A549 (cell line): ENCODE results near the gene CD48. TPM values are rescaled to one million over a fixed set of nuclear protein-coding genes. Genes with fewer than 3 reads are reported as not detected.

Experiments
- ATAC-seq, 2 experiments: fragments of 200-7000 bp in 1 of 2; fragments of >200 bp in 1 of 2; cut with Nextera tagmentation in 1 of 2; cut with Tn5 transposase in 1 of 2; 3 replicates each; pipeline versions ENCODE4 v1.8.0 to v1.9.1; 2018 to 2020; ENCODE audit warnings: mild to moderate bottlenecking in 1 of 2, moderate library complexity in 1 of 2
- CTCF ChIA-PET: fragments of 300-600 bp; sonication (Branson Sonifier 250); formaldehyde crosslinking; extraction: SDS; loops from one replicate; lab custom pipeline; 2021; ENCODE audit warnings: antibody characterized with exemption, inconsistent platforms; lab: Yijun Ruan, JAX
- POLR2A ChIA-PET: fragments of 350-600 bp; formaldehyde crosslinking; extraction: SDS; loops from one replicate; lab custom pipeline; 2021; ENCODE audit warnings: antibody characterized with exemption, inconsistent platforms; lab: Yijun Ruan, JAX
- DNase-seq, 2 experiments: peaks; one replicate each; pipeline versions ENCODE4 v3.0.0 to v3.0.0-alpha.2; 2011 to 2016; ENCODE audit warnings: low read depth in 1 of 2, low spot score in 1 of 2
- FAIRE-seq: peaks from 2 replicates; lab custom pipeline; 2011; peaks lifted over from hg19 to GRCh38; lab: Jason Lieb, UNC
- H3K27ac ChIP-seq, 2 experiments: fragments of >200 bp; sonication (Bioruptor Twin); formaldehyde crosslinking; 3 replicates each; pipeline ENCODE4 v1.5.1; 2016 to 2017
- H3K4me1 ChIP-seq: fragments of >200 bp; sonication (Bioruptor Twin); formaldehyde crosslinking; 3 replicates; pipeline ENCODE4 v1.6.1; 2016
- H3K4me2 ChIP-seq: fragments of >200 bp; sonication (Bioruptor Twin); formaldehyde crosslinking; 3 replicates; pipeline ENCODE4 v1.6.1; 2016
- H3K4me3 ChIP-seq: fragments of >200 bp; sonication (Bioruptor Twin); formaldehyde crosslinking; 3 replicates; pipeline ENCODE4 v1.5.1; 2016
- H3K9me3 ChIP-seq: fragments of >200 bp; sonication (Bioruptor Twin); formaldehyde crosslinking; 3 replicates; pipeline ENCODE4 v1.6.1; 2016
- CBX2 ChIP-seq: fragments of 200-600 bp; sonication (generic); IDR thresholded peaks from 2 replicates; pipeline ENCODE4 v1.6.1; 2016; ENCODE audit warnings: low read depth, mild to moderate bottlenecking, borderline replicate concordance
- CHD2 ChIP-seq: fragments of 150-350 bp; IDR thresholded peaks from 2 replicates; pipeline ENCODE4 v1.6.1; 2014; ENCODE audit warnings: low read length; ENCODE audit not compliant: partially characterized antibody
- CHD4 ChIP-seq: fragments of 200-600 bp; sonication (generic); IDR thresholded peaks from 2 replicates; pipeline ENCODE4 v1.6.1; 2016; ENCODE audit warnings: antibody characterized with exemption, mild to moderate bottlenecking, borderline replicate concordance
- FOSL2 ChIP-seq, 2 experiments: fragments of 450-650 bp in 1 of 2; fragments of >200 bp in 1 of 2; sonication (Bioruptor Twin) in 1 of 2; formaldehyde crosslinking; IDR thresholded peaks; 2 replicates each; pipeline versions ENCODE4 v1.5.0 to v1.6.1; 2016 to 2020; ENCODE audit warnings: mild to moderate bottlenecking in 1 of 2, moderate library complexity in 1 of 2
- GATA3 ChIP-seq: IDR thresholded peaks from 2 replicates; pipeline ENCODE4 v1.6.1; 2012; ENCODE audit warnings: borderline replicate concordance
- HDAC2 ChIP-seq: fragments of 200-600 bp; sonication (generic); IDR thresholded peaks from 2 replicates; pipeline ENCODE4 v1.6.1; 2016
- HEYL ChIP-seq: fragments of 250-450 bp; sonication (Bioruptor Pico); IDR thresholded peaks from 2 replicates; pipeline ENCODE4 v1.8.0; 2021; ENCODE audit warnings: mild to moderate bottlenecking, moderate library complexity
- HOXB13 ChIP-seq: fragments of 250-450 bp; sonication (Bioruptor Pico); IDR thresholded peaks from 2 replicates; pipeline ENCODE4 v1.5.0; 2020; ENCODE audit warnings: low read depth, mild to moderate bottlenecking, moderate library complexity
- JUNB ChIP-seq: fragments of >200 bp; sonication (Bioruptor Twin); formaldehyde crosslinking; IDR thresholded peaks from 2 replicates; pipeline ENCODE4 v1.6.1; 2016
- MAFK ChIP-seq: fragments of 450-650 bp; IDR thresholded peaks from 2 replicates; pipeline ENCODE4 v1.6.1; 2014; ENCODE audit not compliant: partially characterized antibody
- MAZ ChIP-seq: fragments of 150-350 bp; IDR thresholded peaks from 2 replicates; pipeline ENCODE4 v1.6.1; 2014; ENCODE audit warnings: antibody characterized with exemption, low read depth, low read length, borderline replicate concordance
- NFE2L2 ChIP-seq: fragments of 150-350 bp; conservative IDR thresholded peaks from 2 replicates; pipeline ENCODE4 v1.6.1; 2014; ENCODE audit warnings: low read length
- NPAS2 ChIP-seq: fragments of 250-450 bp; sonication (Bioruptor Pico); IDR thresholded peaks from 2 replicates; pipeline ENCODE4 v1.8.0; 2022; ENCODE audit warnings: mild to moderate bottlenecking, moderate library complexity, borderline replicate concordance
- NR3C1 ChIP-seq: fragments of >200 bp; sonication (Bioruptor Twin); formaldehyde crosslinking; IDR thresholded peaks from 3 replicates; pipeline ENCODE4 v1.6.1; 2017
- RCOR1 ChIP-seq: fragments of 150-350 bp; IDR thresholded peaks from 2 replicates; pipeline ENCODE4 v1.6.1; 2014; ENCODE audit warnings: antibody characterized with exemption, low read length, low read depth
- RFX5 ChIP-seq: fragments of 450-650 bp; IDR thresholded peaks from 2 replicates; pipeline ENCODE4 v1.7.1; 2014; ENCODE audit warnings: antibody characterized with exemption, mild to moderate bottlenecking, moderate library complexity
- ZSCAN20 ChIP-seq: fragments of 250-450 bp; sonication (Bioruptor Pico); IDR thresholded peaks from 2 replicates; pipeline ENCODE4 v1.8.0; 2022; ENCODE audit warnings: mild to moderate bottlenecking, moderate library complexity
- WGBS: methylation state at CpG from one replicate; pipeline ENCODE4 v1.1.6; 2017; ENCODE audit errors: missing lambda C conversion rate; 5-methylcytosine and 5-hydroxymethylcytosine counted together
- polyA plus RNA-seq, 4 experiments: library from polyadenylated mRNA; depleted of rRNA in 3 of 4; stranded (reverse); fragments of >200 nt; fragmentation: RNase III in 1 of 4; extraction: RNeasy Plus Mini Kit Qiagen cat#74134 plus additional on column Dnase treatment in 1 of 4; gene quantifications; 2 replicates in 3 of 4; 3 replicates in 1 of 4; pipeline ENCODE4 v1.2.3, GENCODE V29; 2011 to 2017
- TF ChIP-seq, protein P1 (sequence below): fragments of >200 bp; sonication (Bioruptor Twin); formaldehyde crosslinking; IDR thresholded peaks from 2 replicates; pipeline ENCODE4 v1.6.1; 2016
- TF ChIP-seq, protein P2 (sequence below): fragments of 450-650 bp; IDR thresholded peaks from 2 replicates; pipeline ENCODE4 v1.6.1; 2014; ENCODE audit warnings: antibody characterized with exemption
- TF ChIP-seq, protein P3 (sequence below): fragments of 150-350 bp; IDR thresholded peaks from 2 replicates; pipeline ENCODE4 v1.6.1; 2014; ENCODE audit warnings: low read depth, mild to moderate bottlenecking, low read length
- TF ChIP-seq, protein P4 (sequence below): IDR thresholded peaks from 2 replicates; pipeline ENCODE4 v1.6.1; 2012; ENCODE audit warnings: low read depth, borderline replicate concordance
- TF ChIP-seq, protein P5 (sequence below): IDR thresholded peaks from 2 replicates; pipeline ENCODE4 v1.6.1; 2012

Gene CD48
- polyA plus RNA-seq, 2 of the 4 experiments (the other 2 are of a cell fraction) = not detected

DNA sequence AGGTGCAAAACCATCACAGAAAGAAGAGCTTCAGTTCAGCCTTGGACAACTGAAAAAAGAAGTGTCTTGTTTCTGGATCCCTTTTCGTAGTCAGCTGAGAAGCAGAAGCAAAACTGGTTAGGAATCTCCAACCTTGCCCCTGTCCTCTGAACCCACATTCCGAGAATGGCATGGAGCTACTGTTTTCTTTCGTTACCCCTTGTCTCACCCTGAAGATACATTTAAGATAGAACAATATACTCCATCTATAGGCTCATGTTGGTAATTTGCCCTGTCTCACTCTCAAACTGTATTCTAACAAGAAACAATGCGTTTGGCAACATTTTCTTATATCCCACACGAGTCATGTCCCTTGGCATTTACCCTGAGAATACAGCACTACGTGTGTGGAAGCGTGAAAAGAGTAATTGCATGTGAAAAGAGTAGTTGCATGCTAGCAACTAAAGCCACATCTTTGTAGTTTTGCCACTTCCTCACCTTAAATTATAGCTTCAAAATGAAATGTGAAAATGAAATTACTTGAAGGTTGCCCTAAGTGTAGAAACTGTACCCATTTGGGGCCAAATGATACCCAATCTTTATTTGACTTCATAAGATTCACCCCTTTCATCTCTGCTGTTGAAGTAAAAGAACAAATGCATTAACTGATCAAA is 32.7 kb upstream of the CD48 start:
- Histone ChIP-seq H3K27ac (no peak overlapping the region), H3K4me2 (no peak overlapping the region), H3K4me1 (peaks cover 15% of the 10 kb centered on the region), H3K9me3 (no peaks in the 10 kb centered on the region), H3K4me3 (no peak overlapping the region)
- WGBS = 51% methylated on average over 7 of the region's 7 CpGs
- ChIA-PET CTCF (interaction anchor here (0.6 to 1.7 kb wide), 7 partner anchors 11 to 219 kb away, joined by 3 to 7 read pairs (median 4); no protein-coding TSS in a partner anchor), POLR2A (no interaction called here)
- FAIRE-seq (no peak), DNase-seq (no peak), ATAC-seq (no peak)
- TF ChIP-seq, protein P1, sequence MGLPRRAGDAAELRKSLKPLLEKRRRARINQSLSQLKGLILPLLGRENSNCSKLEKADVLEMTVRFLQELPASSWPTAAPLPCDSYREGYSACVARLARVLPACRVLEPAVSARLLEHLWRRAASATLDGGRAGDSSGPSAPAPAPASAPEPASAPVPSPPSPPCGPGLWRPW = no peak
- TF ChIP-seq MAFK = no peak
- TF ChIP-seq MAZ = no peak
- no peak for TF ChIP-seq FOSL2 (IDR thresholded peaks at IDR 0.05)
- TF ChIP-seq FOSL2 (CRISPR knock-in tag; IDR thresholded peaks at IDR 0.05) = no peak
- TF ChIP-seq NPAS2 = no peak
- no peak for TF ChIP-seq HEYL (CRISPR knock-in tag)
- no peak for TF ChIP-seq NFE2L2
- TF ChIP-seq, protein P2, sequence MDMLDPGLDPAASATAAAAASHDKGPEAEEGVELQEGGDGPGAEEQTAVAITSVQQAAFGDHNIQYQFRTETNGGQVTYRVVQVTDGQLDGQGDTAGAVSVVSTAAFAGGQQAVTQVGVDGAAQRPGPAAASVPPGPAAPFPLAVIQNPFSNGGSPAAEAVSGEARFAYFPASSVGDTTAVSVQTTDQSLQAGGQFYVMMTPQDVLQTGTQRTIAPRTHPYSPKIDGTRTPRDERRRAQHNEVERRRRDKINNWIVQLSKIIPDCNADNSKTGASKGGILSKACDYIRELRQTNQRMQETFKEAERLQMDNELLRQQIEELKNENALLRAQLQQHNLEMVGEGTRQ = no peak
- no peak for TF ChIP-seq CHD4
- no peak for TF ChIP-seq HDAC2
- no peak for TF ChIP-seq HOXB13 (CRISPR knock-in tag)
- TF ChIP-seq, protein P3, sequence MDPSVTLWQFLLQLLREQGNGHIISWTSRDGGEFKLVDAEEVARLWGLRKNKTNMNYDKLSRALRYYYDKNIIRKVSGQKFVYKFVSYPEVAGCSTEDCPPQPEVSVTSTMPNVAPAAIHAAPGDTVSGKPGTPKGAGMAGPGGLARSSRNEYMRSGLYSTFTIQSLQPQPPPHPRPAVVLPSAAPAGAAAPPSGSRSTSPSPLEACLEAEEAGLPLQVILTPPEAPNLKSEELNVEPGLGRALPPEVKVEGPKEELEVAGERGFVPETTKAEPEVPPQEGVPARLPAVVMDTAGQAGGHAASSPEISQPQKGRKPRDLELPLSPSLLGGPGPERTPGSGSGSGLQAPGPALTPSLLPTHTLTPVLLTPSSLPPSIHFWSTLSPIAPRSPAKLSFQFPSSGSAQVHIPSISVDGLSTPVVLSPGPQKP = no peak
- TF ChIP-seq RCOR1 = no peak
- TF ChIP-seq, protein P4, sequence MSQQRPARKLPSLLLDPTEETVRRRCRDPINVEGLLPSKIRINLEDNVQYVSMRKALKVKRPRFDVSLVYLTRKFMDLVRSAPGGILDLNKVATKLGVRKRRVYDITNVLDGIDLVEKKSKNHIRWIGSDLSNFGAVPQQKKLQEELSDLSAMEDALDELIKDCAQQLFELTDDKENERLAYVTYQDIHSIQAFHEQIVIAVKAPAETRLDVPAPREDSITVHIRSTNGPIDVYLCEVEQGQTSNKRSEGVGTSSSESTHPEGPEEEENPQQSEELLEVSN = no peak

DNA sequence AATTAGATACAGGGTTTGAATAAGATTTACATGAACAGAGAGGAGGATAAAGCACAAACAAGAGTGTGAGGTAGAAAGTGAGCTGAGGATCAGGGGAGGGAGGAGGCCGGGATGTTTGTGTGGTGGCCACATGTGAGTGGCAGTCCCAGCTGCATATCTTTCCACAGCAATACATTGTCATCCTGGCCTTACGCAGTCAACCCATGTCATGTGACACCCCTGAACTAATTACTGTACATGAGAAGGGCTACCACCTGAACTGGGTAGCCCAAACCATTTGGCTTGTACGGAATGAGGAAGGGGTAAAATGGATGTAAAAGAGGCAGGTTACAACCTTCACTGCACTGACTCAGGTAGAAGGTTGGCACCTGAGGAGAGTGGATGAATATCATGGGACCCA is 31.6 kb upstream of the CD48 start:
- TF ChIP-seq GATA3 (no peak), NR3C1 (no peak), ZSCAN20 (CRISPR knock-in tag) (no peak), JUNB (no peak), CBX2 (no peak), CHD2 (no peak), RFX5 (no peak)
- TF ChIP-seq, protein P5, sequence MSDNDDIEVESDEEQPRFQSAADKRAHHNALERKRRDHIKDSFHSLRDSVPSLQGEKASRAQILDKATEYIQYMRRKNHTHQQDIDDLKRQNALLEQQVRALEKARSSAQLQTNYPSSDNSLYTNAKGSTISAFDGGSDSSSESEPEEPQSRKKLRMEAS = no peak
- WGBS = 59% methylated on average over 3 of the region's 3 CpGs
- H3K4me2 ChIP-seq = no peak overlapping the region
- DNase-seq (no peak), ATAC-seq (no peak), FAIRE-seq (no peak)
- no peak overlapping the region for H3K4me3 ChIP-seq
- H3K9me3 ChIP-seq = no peaks in the 10 kb centered on the region
- no peak overlapping the region for H3K27ac ChIP-seq
- peaks cover 9% of the 10 kb centered on the region for H3K4me1 ChIP-seq
- ChIA-PET CTCF (interaction anchor here (2.0 kb wide), 1 partner anchor 68 kb away, joined by 4 read pairs; no protein-coding TSS in a partner anchor), POLR2A (no interaction called here)
